H1 (cell line): ENCODE data around the gene BICD1.

Experiments used
- BCL11A ChIP-seq, 2 experiments: IDR thresholded peaks; one replicate each; pipeline ENCODE4 v1.6.1; 2011; ENCODE audit warnings: low read depth in 2 of 2, low read length in 2 of 2, mild to moderate bottlenecking in 2 of 2
- BRCA1 ChIP-seq: IDR thresholded peaks from 2 replicates; pipeline ENCODE4 v1.6.1; 2012; ENCODE audit warnings: low read depth, low read length, improper control_type of control experiment
- CHD1 ChIP-seq: IDR thresholded peaks from 2 replicates; pipeline ENCODE4 v1.6.1; 2012; ENCODE audit warnings: low read depth, low read length, improper control_type of control experiment
- CHD2 ChIP-seq: IDR thresholded peaks from 2 replicates; pipeline ENCODE4 v1.6.1; 2012; ENCODE audit warnings: low read length, improper control_type of control experiment
- EGR1 ChIP-seq: IDR thresholded peaks from 2 replicates; pipeline ENCODE4 v1.6.1; 2011; ENCODE audit warnings: low read depth, low read length, borderline replicate concordance
- EP300 ChIP-seq, 2 experiments: IDR thresholded peaks; 1 replicate in 1 of 2; 2 replicates in 1 of 2; pipeline ENCODE4 v1.6.1; 2011 to 2012; ENCODE audit warnings: low read depth in 2 of 2, low read length in 2 of 2, mild to moderate bottlenecking in 2 of 2, borderline replicate concordance in 1 of 2, inconsistent platforms in 1 of 2, moderate library complexity in 1 of 2
- EZH2 ChIP-seq: fragments of 200-600 bp; sonication (generic); IDR thresholded peaks from 2 replicates; pipeline ENCODE4 v1.7.1; 2012; ENCODE audit warnings: low read depth, mild to moderate bottlenecking, moderate library complexity, low read length, inconsistent platforms; ENCODE audit not compliant: severe bottlenecking
- GABPA ChIP-seq: IDR thresholded peaks from 2 replicates; pipeline ENCODE4 v1.6.1; 2011; ENCODE audit warnings: mild to moderate bottlenecking, low read length, moderate library complexity, borderline replicate concordance; ENCODE audit not compliant: insufficient read depth
- JUND ChIP-seq: IDR thresholded peaks from 2 replicates; pipeline ENCODE4 v1.6.1; 2011; ENCODE audit warnings: mild to moderate bottlenecking, improper control_type of control experiment, low read length
- POLR2A ChIP-seq, 2 experiments: IDR thresholded peaks; 1 replicate in 1 of 2; 2 replicates in 1 of 2; pipeline ENCODE4 v1.6.1; 2011; ENCODE audit warnings: low read depth in 2 of 2, low read length in 2 of 2, mild to moderate bottlenecking in 2 of 2; ENCODE audit errors: control extremely low read depth in 1 of 2
- SIN3A ChIP-seq, 2 experiments: IDR thresholded peaks in 1 of 2; conservative IDR thresholded peaks in 1 of 2; 2 replicates each; pipeline ENCODE4 v1.6.1; 2011 to 2012; ENCODE audit warnings: low read length in 2 of 2, improper control_type of control experiment in 1 of 2, low read depth in 1 of 2, mild to moderate bottlenecking in 1 of 2
- TAF1 ChIP-seq: IDR thresholded peaks from 2 replicates; pipeline ENCODE4 v1.6.1; 2011; ENCODE audit warnings: mild to moderate bottlenecking, low read depth, low read length
- TF ChIP-seq, protein P1 (sequence below), 3 experiments: IDR thresholded peaks; 1 replicate in 2 of 3; 2 replicates in 1 of 3; pipeline versions ENCODE4 v1.5.1 to v1.6.1; 2011; ENCODE audit warnings: low read length in 3 of 3, mild to moderate bottlenecking in 3 of 3, inconsistent platforms in 2 of 3, low read depth in 1 of 3, moderate library complexity in 1 of 3; ENCODE audit not compliant: insufficient read depth in 1 of 3; ENCODE audit errors: control extremely low read depth in 1 of 3
- TF ChIP-seq, protein P2 (sequence below): IDR thresholded peaks from 2 replicates; pipeline ENCODE4 v1.6.1; 2011; ENCODE audit warnings: low read length, improper control_type of control experiment

DNA sequence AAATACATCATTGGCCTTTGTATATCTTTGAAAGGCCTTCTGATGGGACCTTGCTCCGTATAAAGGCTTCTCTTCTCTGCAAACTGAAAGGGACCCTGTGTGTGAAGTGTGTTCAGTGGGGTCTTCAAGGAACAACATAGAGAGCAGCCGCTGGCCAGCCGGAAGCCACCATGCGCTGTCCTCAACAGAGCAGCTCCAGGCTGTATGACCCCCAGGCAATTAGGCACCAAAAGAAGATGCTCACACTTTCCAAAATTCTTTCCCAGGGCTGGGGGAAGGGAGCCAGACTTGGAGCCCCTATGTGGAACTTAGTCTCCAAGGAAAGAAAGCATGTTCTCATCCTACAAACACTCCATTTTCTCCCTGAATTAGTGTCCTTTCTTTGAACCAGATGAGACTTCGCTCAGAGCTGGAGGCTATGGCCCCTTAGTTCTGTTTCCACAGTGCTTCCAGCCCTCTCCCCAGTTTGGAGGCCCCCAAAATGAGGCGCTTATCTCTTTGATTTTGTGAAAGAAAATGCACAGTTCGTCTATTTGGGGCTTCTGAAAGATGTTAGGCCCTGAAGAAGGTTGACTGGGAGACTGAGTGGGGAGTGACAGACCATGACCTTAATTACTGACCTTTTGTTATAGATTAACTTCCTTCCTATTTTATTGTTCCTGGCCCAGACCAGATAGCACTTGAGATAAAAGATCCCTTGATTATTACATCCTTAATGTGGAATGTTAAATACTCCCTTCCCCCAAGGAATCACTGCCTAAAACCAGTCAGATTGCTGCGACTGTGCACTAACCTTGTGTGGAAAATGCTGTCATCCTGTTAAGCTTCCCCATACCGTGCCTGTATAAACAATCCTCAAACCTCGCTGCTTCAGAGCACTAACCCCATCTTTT is 164.4 kb downstream of the BICD1 start:
- no peak for TF ChIP-seq POLR2A (IDR thresholded peaks at IDR 0.05; ENCODE audit: control extremely low read depth in 1 of 2, low read depth in 2 of 2, low read length in 2 of 2)
- TF ChIP-seq, protein P1, sequence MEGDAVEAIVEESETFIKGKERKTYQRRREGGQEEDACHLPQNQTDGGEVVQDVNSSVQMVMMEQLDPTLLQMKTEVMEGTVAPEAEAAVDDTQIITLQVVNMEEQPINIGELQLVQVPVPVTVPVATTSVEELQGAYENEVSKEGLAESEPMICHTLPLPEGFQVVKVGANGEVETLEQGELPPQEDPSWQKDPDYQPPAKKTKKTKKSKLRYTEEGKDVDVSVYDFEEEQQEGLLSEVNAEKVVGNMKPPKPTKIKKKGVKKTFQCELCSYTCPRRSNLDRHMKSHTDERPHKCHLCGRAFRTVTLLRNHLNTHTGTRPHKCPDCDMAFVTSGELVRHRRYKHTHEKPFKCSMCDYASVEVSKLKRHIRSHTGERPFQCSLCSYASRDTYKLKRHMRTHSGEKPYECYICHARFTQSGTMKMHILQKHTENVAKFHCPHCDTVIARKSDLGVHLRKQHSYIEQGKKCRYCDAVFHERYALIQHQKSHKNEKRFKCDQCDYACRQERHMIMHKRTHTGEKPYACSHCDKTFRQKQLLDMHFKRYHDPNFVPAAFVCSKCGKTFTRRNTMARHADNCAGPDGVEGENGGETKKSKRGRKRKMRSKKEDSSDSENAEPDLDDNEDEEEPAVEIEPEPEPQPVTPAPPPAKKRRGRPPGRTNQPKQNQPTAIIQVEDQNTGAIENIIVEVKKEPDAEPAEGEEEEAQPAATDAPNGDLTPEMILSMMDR (IDR thresholded peaks at IDR 0.05; ENCODE audit: control extremely low read depth in 1 of 3, insufficient read depth in 1 of 3, low read depth in 1 of 3, low read length in 3 of 3), result no peak
- TF ChIP-seq BRCA1, result no peak
- no peak for TF ChIP-seq BCL11A (IDR thresholded peaks at IDR 0.05; ENCODE audit: low read depth in 2 of 2, low read length in 2 of 2)
- TF ChIP-seq, protein P2, sequence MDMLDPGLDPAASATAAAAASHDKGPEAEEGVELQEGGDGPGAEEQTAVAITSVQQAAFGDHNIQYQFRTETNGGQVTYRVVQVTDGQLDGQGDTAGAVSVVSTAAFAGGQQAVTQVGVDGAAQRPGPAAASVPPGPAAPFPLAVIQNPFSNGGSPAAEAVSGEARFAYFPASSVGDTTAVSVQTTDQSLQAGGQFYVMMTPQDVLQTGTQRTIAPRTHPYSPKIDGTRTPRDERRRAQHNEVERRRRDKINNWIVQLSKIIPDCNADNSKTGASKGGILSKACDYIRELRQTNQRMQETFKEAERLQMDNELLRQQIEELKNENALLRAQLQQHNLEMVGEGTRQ, result no peak
- no peak for TF ChIP-seq EZH2
- no peak for TF ChIP-seq TAF1
- no peak for TF ChIP-seq GABPA
- no peak for TF ChIP-seq JUND
- no peak for TF ChIP-seq CHD2
- TF ChIP-seq EGR1, result no peak
- no peak for TF ChIP-seq CHD1
- TF ChIP-seq SIN3A (conservative IDR thresholded peaks at IDR 0.05 in 1 of 2, IDR thresholded peaks at IDR 0.05 in 1 of 2; ENCODE audit: low read depth in 1 of 2, low read length in 2 of 2), result no peak
- TF ChIP-seq EP300 (IDR thresholded peaks at IDR 0.05; ENCODE audit: borderline replicate concordance in 1 of 2, low read depth in 2 of 2, low read length in 2 of 2), result no peak
